K562 (cell line): Measurements from ENCODE around the gene CELSR3. TPM values are rescaled to one million over a fixed set of nuclear protein-coding genes. Genes with fewer than 3 reads are reported as not detected.
A peak's percentile ranks its signal among the peaks of the same experiment; 100 is the strongest.

Experiments used
- ATAC-seq: fragments of 200-7000 bp; cut with Tn5 transposase; 3 replicates; pipeline ENCODE4 v1.9.1; 2020; ENCODE audit warnings: moderate library complexity
- BruUV-seq: library from RNA; stranded (reverse); fragments of 400-500 nt; replicated peaks from 2 replicates; lab custom pipeline; 2021; lab: Mats Ljungman, UMichigan
- CTCF ChIA-PET: fragments of 300-600 bp; formaldehyde crosslinking; extraction: SDS; loops from one replicate; lab custom pipeline; 2021; ENCODE audit warnings: low intra/inter-chr PET ratio; lab: Yijun Ruan, JAX
- POLR2A ChIA-PET: fragments of 300-600, 350-650 bp; sonication (Branson Sonifier 250); formaldehyde crosslinking; extraction: SDS; loops from one replicate; lab custom pipeline; 2021; ENCODE audit warnings: antibody characterized with exemption, inconsistent platforms; lab: Yijun Ruan, JAX
- DNase-seq, 4 experiments: peaks; one replicate each; pipeline versions ENCODE4 v3.0.0 to v3.0.0-alpha.2; 2011 to 2018; ENCODE audit warnings: low spot score in 3 of 4, mixed read lengths in 3 of 4; ENCODE audit errors: extremely low read depth in 1 of 4
- FAIRE-seq: peaks from 2 replicates; lab custom pipeline; 2011; peaks lifted over from hg19 to GRCh38; lab: Jason Lieb, UNC
- H2AFZ ChIP-seq: 2 replicates; pipeline ENCODE4 v1.6.0; 2011; ENCODE audit warnings: low read depth, low read length, control low read depth, inconsistent platforms
- H3K27ac ChIP-seq: fragments of 200-600 bp; 3 replicates; pipeline ENCODE4 v1.8.0; 2011; ENCODE audit warnings: low read depth, mild to moderate bottlenecking, control low read depth, inconsistent platforms, low read length, moderate library complexity, mixed read lengths; ENCODE audit errors: extremely low read depth
- H3K27me3 ChIP-seq, 2 experiments: fragments of 300-600 bp in 1 of 2; 2 replicates in 1 of 2; 3 replicates in 1 of 2; pipeline versions ENCODE4 v1.6.0 to v1.8.0; 2011; ENCODE audit warnings: inconsistent platforms in 2 of 2, low read length in 2 of 2, mild to moderate bottlenecking in 1 of 2, mixed read lengths in 1 of 2, moderate library complexity in 1 of 2; ENCODE audit not compliant: control insufficient read depth in 2 of 2, insufficient read depth in 2 of 2
- H3K36me3 ChIP-seq: fragments of 300-600 bp; 3 replicates; pipeline ENCODE4 v1.8.0; 2011; ENCODE audit warnings: mild to moderate bottlenecking, low read length, inconsistent platforms; ENCODE audit not compliant: control insufficient read depth, insufficient read depth
- H3K4me1 ChIP-seq, 2 experiments: fragments of 200-600 bp in 1 of 2; replicated peaks in 1 of 2; 2 replicates in 1 of 2; 3 replicates in 1 of 2; pipeline versions ENCODE4 v1.5.1 to v1.8.0; 2011; ENCODE audit warnings: inconsistent platforms in 2 of 2, low read length in 2 of 2, mild to moderate bottlenecking in 1 of 2, mixed read lengths in 1 of 2, moderate library complexity in 1 of 2; ENCODE audit not compliant: control insufficient read depth in 2 of 2, insufficient read depth in 2 of 2
- H3K4me2 ChIP-seq: 2 replicates; pipeline ENCODE4 v1.6.1; 2011; ENCODE audit warnings: low read length, control low read depth, inconsistent platforms, mixed read lengths; ENCODE audit not compliant: insufficient read depth
- H3K4me3 ChIP-seq: fragments of 200-600 bp; sonication (generic), shearing (Covaris generic); 2 replicates; pipeline ENCODE4 v1.5.1; 2016; ENCODE audit warnings: control low read depth, inconsistent platforms
- H3K79me2 ChIP-seq: fragments of 200-600 bp; 3 replicates; pipeline ENCODE4 v1.8.0; 2011; ENCODE audit warnings: low read length, inconsistent platforms; ENCODE audit not compliant: control insufficient read depth, insufficient read depth
- H3K9ac ChIP-seq, 2 experiments: 2 replicates each; pipeline versions ENCODE4 v1.6.0 to v1.6.1; 2011; ENCODE audit warnings: low read depth in 2 of 2, low read length in 2 of 2, control low read depth in 1 of 2, inconsistent platforms in 1 of 2, mild to moderate bottlenecking in 1 of 2, mixed read lengths in 1 of 2; ENCODE audit not compliant: insufficient read depth in 1 of 2
- H3K9me1 ChIP-seq: one replicate; pipeline ENCODE4 v1.6.0; 2011; ENCODE audit warnings: inconsistent platforms, mild to moderate bottlenecking, low read length, moderate library complexity; ENCODE audit not compliant: control insufficient read depth, insufficient read depth
- H3K9me3 ChIP-seq: replicated peaks from 2 replicates; pipeline ENCODE4 v1.5.1; 2011; ENCODE audit warnings: low read depth, low read length, inconsistent platforms; ENCODE audit not compliant: control insufficient read depth, insufficient read depth
- H4K20me1 ChIP-seq: replicated peaks from 2 replicates; pipeline ENCODE4 v1.6.1; 2011; ENCODE audit warnings: low read length, inconsistent platforms, mixed read lengths; ENCODE audit not compliant: control insufficient read depth, insufficient read depth
- CEBPB ChIP-seq: fragments of 450-650 bp; IDR thresholded peaks from 2 replicates; pipeline ENCODE4 v1.6.1; 2016; ENCODE audit warnings: missing genetic modification characterization, missing compliant biosample characterization
- EP400 ChIP-seq: fragments of 450-650 bp; IDR thresholded peaks from 2 replicates; pipeline ENCODE4 v1.6.1; 2017; ENCODE audit warnings: antibody characterized with exemption, mild to moderate bottlenecking, moderate library complexity
- JUND ChIP-seq, 2 experiments: IDR thresholded peaks; 2 replicates in 1 of 2; 3 replicates in 1 of 2; pipeline ENCODE4 v1.6.1; 2011; ENCODE audit warnings: borderline replicate concordance in 2 of 2, low read depth in 2 of 2, low read length in 2 of 2, improper control_type of control experiment in 1 of 2, missing biosample characterization in 1 of 2, missing genetic modification characterization in 1 of 2, missing genetic modification reagents in 1 of 2
- MAZ ChIP-seq, 2 experiments: fragments of 450-650 bp in 1 of 2; sonication (generic) in 1 of 2; formaldehyde crosslinking; IDR thresholded peaks in 1 of 2; conservative IDR thresholded peaks in 1 of 2; 2 replicates each; pipeline versions ENCODE4 v1.4.0 to v1.5.0; 2020; ENCODE audit warnings: mild to moderate bottlenecking in 1 of 2, missing genetic modification reagents in 1 of 2
- MTA2 ChIP-seq: fragments of 450-650 bp; IDR thresholded peaks from 2 replicates; pipeline ENCODE4 v1.6.1; 2016; ENCODE audit warnings: low read depth
- NFIX ChIP-seq: fragments of 250-450 bp; sonication (Bioruptor Pico); IDR thresholded peaks from 2 replicates; pipeline ENCODE4 v1.4.0; 2020; ENCODE audit warnings: low read depth, mild to moderate bottlenecking, moderate library complexity
- POLR2H ChIP-seq: IDR thresholded peaks from 2 replicates; pipeline ENCODE4 v1.6.1; 2016; ENCODE audit warnings: missing genetic modification characterization, low read depth, mild to moderate bottlenecking, control low read depth, missing compliant biosample characterization, moderate library complexity
- RBM34 ChIP-seq: fragments of 200-400 bp; formaldehyde crosslinking; IDR thresholded peaks from 2 replicates; pipeline ENCODE4 v1.6.1; 2018; ENCODE audit warnings: low read length, borderline replicate concordance; ENCODE audit not compliant: insufficient read depth
- STAT5A ChIP-seq: IDR thresholded peaks from 2 replicates; pipeline ENCODE4 v1.6.1; 2012; ENCODE audit warnings: low read length, inconsistent platforms, borderline replicate concordance
- WGBS: fragments of 100-300 bp; shearing (Covaris generic); methylation state at CpG from one replicate; pipeline ENCODE4 v1.1.6; 2016; ENCODE audit warnings: low coverage, mixed read lengths; ENCODE audit not compliant: insufficient coverage; ENCODE audit errors: missing lambda C conversion rate; 5-methylcytosine and 5-hydroxymethylcytosine counted together
- in situ Hi-C: fragments of 300-500 bp; cut with MboI; formaldehyde crosslinking; loops from 4 replicates; pipeline ENCODE4 v1.15.0; 2018; ENCODE audit warnings: inconsistent platforms, mixed read lengths
- intact Hi-C: fragments of 100-400 bp; cut with micrococcal nuclease; formaldehyde crosslinking; loops from 2 replicates; pipeline ENCODE4 v1.14.2; 2022
- polyA plus RNA-seq, 8 experiments: library from polyadenylated mRNA; depleted of rRNA in 4 of 8; stranded (reverse) in 5 of 8; unstranded in 3 of 8; fragments of >200 nt; fragmentation: Nextera tagmentation in 2 of 8; fragmentation: Illumina TruSeq in 1 of 8; extraction: Ambion mirVana in 2 of 8; extraction: Trizol in 1 of 8; gene quantifications; 2 replicates each; pipeline versions ENCODE4 v1.2.1 to v1.2.3, GENCODE V29; 2011 to 2014; ENCODE audit warnings: inconsistent platforms in 1 of 8, missing spikeins in 1 of 8
- total RNA-seq, 7 experiments: library from RNA; depleted of rRNA in 6 of 7; stranded (reverse); fragments of >200 nt in 6 of 7; fragmentation: Illumina TruSeq in 2 of 7; extraction: Trizol in 2 of 7; gene quantifications; 2 replicates each; pipeline versions ENCODE4 v1.2.1 to v1.2.3, GENCODE V29; 2011 to 2021; ENCODE audit warnings: low replicate concordance in 1 of 7
- TF ChIP-seq, protein P1 (sequence below), 3 experiments: fragments of 200-800 bp in 1 of 3; fragments of 250-450 bp in 1 of 3; fragments of 450-650 bp in 1 of 3; sonication (Bioruptor Pico) in 1 of 3; sonication (Bioruptor generic) in 1 of 3; formaldehyde crosslinking in 1 of 3; IDR thresholded peaks; 2 replicates each; pipeline versions ENCODE4 v1.6.1 to v1.8.0; 2016 to 2022; ENCODE audit warnings: mild to moderate bottlenecking in 2 of 3, missing genetic modification characterization in 2 of 3, missing compliant biosample characterization in 1 of 3, moderate library complexity in 1 of 3
- TF ChIP-seq, protein P2 (sequence below): fragments of 250-450 bp; sonication (Bioruptor Pico); IDR thresholded peaks from 2 replicates; pipeline ENCODE4 v1.9.0; 2021; ENCODE audit warnings: mild to moderate bottlenecking, inconsistent platforms
- TF ChIP-seq, protein P3 (sequence below), 2 experiments: fragments of 250-450 bp in 1 of 2; fragments of 450-650 bp in 1 of 2; sonication (Bioruptor Pico) in 1 of 2; IDR thresholded peaks; 2 replicates each; pipeline versions ENCODE4 v1.6.1 to v1.8.0; 2016 to 2021; ENCODE audit warnings: mild to moderate bottlenecking in 2 of 2, moderate library complexity in 2 of 2, missing compliant biosample characterization in 1 of 2, missing genetic modification characterization in 1 of 2
- TF ChIP-seq, protein P4 (sequence below): fragments of 450-650 bp; formaldehyde crosslinking; IDR thresholded peaks from 2 replicates; pipeline ENCODE4 v1.4.0; 2020; ENCODE audit warnings: mild to moderate bottlenecking, moderate library complexity

Gene CELSR3
- total and polyA plus RNA-seq, 9 of the 15 experiments (the other 6 are each of a cell fraction or from before 2014, with no cell fraction given), result 0.10 to 2.7 (median 0.76) TPM

DNA sequence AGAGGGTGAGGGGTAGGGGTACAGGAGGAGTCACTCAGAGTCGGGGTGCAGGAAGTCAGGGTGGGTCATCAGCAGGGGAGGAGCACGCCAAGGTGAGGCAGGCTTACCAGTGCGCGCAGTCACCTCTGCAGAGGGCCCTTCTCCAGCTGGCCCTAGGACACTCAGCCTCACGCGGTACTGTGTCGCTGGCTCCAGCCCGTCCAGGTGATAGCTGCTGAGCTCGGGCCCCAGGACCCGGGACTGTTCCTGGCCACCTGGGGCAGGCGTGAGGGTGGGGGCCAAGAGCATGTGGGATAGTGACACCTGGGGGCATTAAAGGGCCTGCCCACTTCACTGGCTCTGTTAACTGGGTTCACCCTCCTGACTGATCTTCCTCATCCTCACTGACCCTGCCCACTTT is 75.0 kb downstream of the CELSR3 start:
- intact Hi-C loops, result no loop called here
- no TSS peak for BruUV-seq
- Histone ChIP-seq H4K20me1 (no peaks in the 10 kb centered on the region; the same call in 1 of the 2 replicates), H3K4me3 (no peak overlapping the region), H3K27me3 (peaks cover 0 to 31% of the 10 kb centered on the region in 2 experiments; a peak in 3 of 5 replicates), H3K9ac (peak overlapping the region in 1 of 2 experiments; percentile 40; a peak in 1 of 4 replicates), H3K4me2 (no peak overlapping the region), H3K79me2 (no peaks in the 10 kb centered on the region), H3K27ac (no peak overlapping the region), H3K9me1 (no peaks in the 10 kb centered on the region), H2AFZ (no peak overlapping the region), H3K4me1 (peaks cover 0 to 20% of the 10 kb centered on the region in 2 experiments; a peak in 2 of 5 replicates), H3K9me3 (no peaks in the 10 kb centered on the region), H3K36me3 (no peaks in the 10 kb centered on the region)
- no peak for FAIRE-seq
- in situ Hi-C loops, result no loop called here
- CTCF ChIA-PET, result no interaction called here
- DNase-seq, result no peak
- no peak for ATAC-seq
- POLR2A ChIA-PET, result interaction anchor here (0.6 to 1.2 kb wide), 2 partner anchors 9 to 34 kb away, joined by 3 to 4 read pairs; no protein-coding TSS in a partner anchor
- 39% methylated on average over 9 of the region's 11 CpGs for WGBS
- no peak for TF ChIP-seq RBM34
- no peak for TF ChIP-seq EP400
- TF ChIP-seq, protein P1, sequence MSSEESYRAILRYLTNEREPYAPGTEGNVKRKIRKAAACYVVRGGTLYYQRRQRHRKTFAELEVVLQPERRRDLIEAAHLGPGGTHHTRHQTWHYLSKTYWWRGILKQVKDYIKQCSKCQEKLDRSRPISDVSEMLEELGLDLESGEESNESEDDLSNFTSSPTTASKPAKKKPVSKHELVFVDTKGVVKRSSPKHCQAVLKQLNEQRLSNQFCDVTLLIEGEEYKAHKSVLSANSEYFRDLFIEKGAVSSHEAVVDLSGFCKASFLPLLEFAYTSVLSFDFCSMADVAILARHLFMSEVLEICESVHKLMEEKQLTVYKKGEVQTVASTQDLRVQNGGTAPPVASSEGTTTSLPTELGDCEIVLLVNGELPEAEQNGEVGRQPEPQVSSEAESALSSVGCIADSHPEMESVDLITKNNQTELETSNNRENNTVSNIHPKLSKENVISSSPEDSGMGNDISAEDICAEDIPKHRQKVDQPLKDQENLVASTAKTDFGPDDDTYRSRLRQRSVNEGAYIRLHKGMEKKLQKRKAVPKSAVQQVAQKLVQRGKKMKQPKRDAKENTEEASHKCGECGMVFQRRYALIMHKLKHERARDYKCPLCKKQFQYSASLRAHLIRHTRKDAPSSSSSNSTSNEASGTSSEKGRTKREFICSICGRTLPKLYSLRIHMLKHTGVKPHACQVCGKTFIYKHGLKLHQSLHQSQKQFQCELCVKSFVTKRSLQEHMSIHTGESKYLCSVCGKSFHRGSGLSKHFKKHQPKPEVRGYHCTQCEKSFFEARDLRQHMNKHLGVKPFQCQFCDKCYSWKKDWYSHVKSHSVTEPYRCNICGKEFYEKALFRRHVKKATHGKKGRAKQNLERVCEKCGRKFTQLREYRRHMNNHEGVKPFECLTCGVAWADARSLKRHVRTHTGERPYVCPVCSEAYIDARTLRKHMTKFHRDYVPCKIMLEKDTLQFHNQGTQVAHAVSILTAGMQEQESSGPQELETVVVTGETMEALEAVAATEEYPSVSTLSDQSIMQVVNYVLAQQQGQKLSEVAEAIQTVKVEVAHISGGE (CRISPR knock-in tag; IDR thresholded peaks at IDR 0.05), result no peak
- TF ChIP-seq, protein P2, sequence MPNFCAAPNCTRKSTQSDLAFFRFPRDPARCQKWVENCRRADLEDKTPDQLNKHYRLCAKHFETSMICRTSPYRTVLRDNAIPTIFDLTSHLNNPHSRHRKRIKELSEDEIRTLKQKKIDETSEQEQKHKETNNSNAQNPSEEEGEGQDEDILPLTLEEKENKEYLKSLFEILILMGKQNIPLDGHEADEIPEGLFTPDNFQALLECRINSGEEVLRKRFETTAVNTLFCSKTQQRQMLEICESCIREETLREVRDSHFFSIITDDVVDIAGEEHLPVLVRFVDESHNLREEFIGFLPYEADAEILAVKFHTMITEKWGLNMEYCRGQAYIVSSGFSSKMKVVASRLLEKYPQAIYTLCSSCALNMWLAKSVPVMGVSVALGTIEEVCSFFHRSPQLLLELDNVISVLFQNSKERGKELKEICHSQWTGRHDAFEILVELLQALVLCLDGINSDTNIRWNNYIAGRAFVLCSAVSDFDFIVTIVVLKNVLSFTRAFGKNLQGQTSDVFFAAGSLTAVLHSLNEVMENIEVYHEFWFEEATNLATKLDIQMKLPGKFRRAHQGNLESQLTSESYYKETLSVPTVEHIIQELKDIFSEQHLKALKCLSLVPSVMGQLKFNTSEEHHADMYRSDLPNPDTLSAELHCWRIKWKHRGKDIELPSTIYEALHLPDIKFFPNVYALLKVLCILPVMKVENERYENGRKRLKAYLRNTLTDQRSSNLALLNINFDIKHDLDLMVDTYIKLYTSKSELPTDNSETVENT (CRISPR knock-in tag), result no peak
- TF ChIP-seq, protein P3, sequence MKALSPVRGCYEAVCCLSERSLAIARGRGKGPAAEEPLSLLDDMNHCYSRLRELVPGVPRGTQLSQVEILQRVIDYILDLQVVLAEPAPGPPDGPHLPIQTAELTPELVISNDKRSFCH (CRISPR knock-in tag; IDR thresholded peaks at IDR 0.05), result no peak
- TF ChIP-seq, protein P3 (tag; IDR thresholded peaks at IDR 0.05), result no peak
- TF ChIP-seq, protein P4, sequence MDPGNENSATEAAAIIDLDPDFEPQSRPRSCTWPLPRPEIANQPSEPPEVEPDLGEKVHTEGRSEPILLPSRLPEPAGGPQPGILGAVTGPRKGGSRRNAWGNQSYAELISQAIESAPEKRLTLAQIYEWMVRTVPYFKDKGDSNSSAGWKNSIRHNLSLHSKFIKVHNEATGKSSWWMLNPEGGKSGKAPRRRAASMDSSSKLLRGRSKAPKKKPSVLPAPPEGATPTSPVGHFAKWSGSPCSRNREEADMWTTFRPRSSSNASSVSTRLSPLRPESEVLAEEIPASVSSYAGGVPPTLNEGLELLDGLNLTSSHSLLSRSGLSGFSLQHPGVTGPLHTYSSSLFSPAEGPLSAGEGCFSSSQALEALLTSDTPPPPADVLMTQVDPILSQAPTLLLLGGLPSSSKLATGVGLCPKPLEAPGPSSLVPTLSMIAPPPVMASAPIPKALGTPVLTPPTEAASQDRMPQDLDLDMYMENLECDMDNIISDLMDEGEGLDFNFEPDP (CRISPR knock-in tag), result no peak
- TF ChIP-seq MAZ (CRISPR knock-in tag; conservative IDR thresholded peaks at IDR 0.05 in 1 of 2, IDR thresholded peaks at IDR 0.05 in 1 of 2), result no peak
- no peak for TF ChIP-seq MTA2
- TF ChIP-seq STAT5A, result no peak
- TF ChIP-seq CEBPB (tag), result no peak
- TF ChIP-seq POLR2H (tag), result no peak
- no peak for TF ChIP-seq JUND (IDR thresholded peaks at IDR 0.05; ENCODE audit: borderline replicate concordance, low read depth, low read length)
- TF ChIP-seq JUND (tag; IDR thresholded peaks at IDR 0.05; ENCODE audit: borderline replicate concordance, low read depth, low read length), result no peak
- TF ChIP-seq NFIX, result no peak
